OCI-LY7 (cell line): ENCODE data around the gene TOR3A.

Experiments
- CTCF ChIP-seq: fragments of 200-600 bp; sonication (generic); conservative IDR thresholded peaks from 2 replicates; pipeline ENCODE4 v1.5.1; 2014; ENCODE audit warnings: mild to moderate bottlenecking, antibody characterized with exemption, low read length, moderate library complexity, mixed read lengths
- EZH2phosphoT487 ChIP-seq: fragments of 200-600 bp; sonication (generic); IDR thresholded peaks from 2 replicates; pipeline ENCODE4 v1.6.1; 2018; ENCODE audit warnings: low read depth, borderline replicate concordance, mild to moderate bottlenecking, mixed run types, antibody characterized with exemption, low read length, moderate library complexity, mixed read lengths

GRCh38 chr1:179095924-179096323, 14.1 kb downstream of the TOR3A start:
- no peak for TF ChIP-seq CTCF
- no peak for TF ChIP-seq EZH2phosphoT487
